ENCODE data around the gene NTMT1. TPM values are rescaled to one million over a fixed set of nuclear protein-coding genes. Genes with fewer than 3 reads are reported as not detected.
A peak's percentile ranks its signal among the peaks of the same experiment; 100 is the strongest.

NTMT1 gene
- total RNA-seq, 1 experiment from 2014 or later: 47.8 TPM

DNA sequence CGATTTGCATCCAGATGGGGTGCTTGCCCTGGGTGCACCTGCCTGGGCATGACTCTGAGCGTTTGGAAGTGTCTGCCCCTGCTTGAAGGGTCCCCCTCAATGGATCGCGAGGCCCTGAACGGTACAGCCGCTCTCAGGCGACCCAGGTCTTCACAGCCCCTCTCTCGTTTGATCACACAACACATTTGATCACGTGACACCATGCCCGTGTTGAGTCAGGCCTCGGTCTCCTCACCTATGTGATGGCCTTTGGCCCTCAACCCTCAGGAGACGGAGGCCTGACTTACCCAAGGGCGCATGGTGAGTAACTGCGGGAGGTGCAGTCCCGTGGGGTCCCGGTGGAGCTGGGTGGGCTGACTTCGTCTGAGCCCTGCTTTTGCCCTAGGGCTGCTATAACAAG lies 18.9 kb downstream of the NTMT1 start:
- Histone ChIP-seq H3K27me3 (peaks cover 7% of the 10 kb centered on the region), H3K27ac (no peak overlapping the region), H3K4me3 (no peak overlapping the region), H3K36me3 (no peaks in the 10 kb centered on the region), H3K9me3 (replicated peaks) (no peaks in the 10 kb centered on the region), H3K4me1 (peaks cover 11% of the 10 kb centered on the region)
- DNase-seq: no peak

GRCh38 chr9:129646252-129646651 lies 20.3 kb downstream of the NTMT1 start:
- H3K9me3 ChIP-seq (replicated peaks): no peaks in the 10 kb centered on the region
- no peak overlapping the region for H3K4me3 ChIP-seq
- H3K27me3 ChIP-seq: peaks cover 15% of the 10 kb centered on the region
- no peak overlapping the region for H3K27ac ChIP-seq
- DNase-seq: no peak
- no peaks in the 10 kb centered on the region for H3K36me3 ChIP-seq
- no peaks in the 10 kb centered on the region for H3K4me1 ChIP-seq

GRCh38 chr9:129646654-129647053 lies 20.7 kb downstream of the NTMT1 start:
- H3K36me3 ChIP-seq: no peaks in the 10 kb centered on the region
- no peak overlapping the region for H3K27ac ChIP-seq
- H3K4me1 ChIP-seq: no peaks in the 10 kb centered on the region
- no peaks in the 10 kb centered on the region for H3K9me3 ChIP-seq (replicated peaks)
- H3K4me3 ChIP-seq: no peak overlapping the region
- peaks cover 19% of the 10 kb centered on the region for H3K27me3 ChIP-seq
- DNase-seq: no peak

GRCh38 chr9:129647635-129648034 lies 21.7 kb downstream of the NTMT1 start:
- Histone ChIP-seq H3K27ac (no peak overlapping the region), H3K9me3 (replicated peaks) (no peaks in the 10 kb centered on the region), H3K36me3 (no peaks in the 10 kb centered on the region), H3K27me3 (peaks cover 23% of the 10 kb centered on the region), H3K4me1 (no peaks in the 10 kb centered on the region), H3K4me3 (no peak overlapping the region)
- DNase-seq: no peak

- no peaks in the 10 kb centered on the region for H3K4me1 ChIP-seq
- H3K27me3 ChIP-seq: peaks cover 23% of the 10 kb centered on the region
- H3K36me3 ChIP-seq: no peaks in the 10 kb centered on the region
- DNase-seq: peak in 1 of 2 experiments; percentile 40
- H3K9me3 ChIP-seq (replicated peaks): no peaks in the 10 kb centered on the region
- no peak overlapping the region for H3K27ac ChIP-seq
- no peak overlapping the region for H3K4me3 ChIP-seq
These were observed 22.3 kb downstream of the NTMT1 start for GRCh38 chr9:129648092-129648763.

- no peaks in the 10 kb centered on the region for H3K36me3 ChIP-seq
- no peak for DNase-seq
- no peaks in the 10 kb centered on the region; the same call in 1 of the 2 replicates for H3K4me1 ChIP-seq
- peaks cover 23% of the 10 kb centered on the region for H3K27me3 ChIP-seq
- H3K27ac ChIP-seq: no peak overlapping the region
- no peak overlapping the region for H3K4me3 ChIP-seq
- no peaks in the 10 kb centered on the region for H3K9me3 ChIP-seq (replicated peaks)
These were observed 22.8 kb downstream of the NTMT1 start for GRCh38 chr9:129648764-129649115.

DNA sequence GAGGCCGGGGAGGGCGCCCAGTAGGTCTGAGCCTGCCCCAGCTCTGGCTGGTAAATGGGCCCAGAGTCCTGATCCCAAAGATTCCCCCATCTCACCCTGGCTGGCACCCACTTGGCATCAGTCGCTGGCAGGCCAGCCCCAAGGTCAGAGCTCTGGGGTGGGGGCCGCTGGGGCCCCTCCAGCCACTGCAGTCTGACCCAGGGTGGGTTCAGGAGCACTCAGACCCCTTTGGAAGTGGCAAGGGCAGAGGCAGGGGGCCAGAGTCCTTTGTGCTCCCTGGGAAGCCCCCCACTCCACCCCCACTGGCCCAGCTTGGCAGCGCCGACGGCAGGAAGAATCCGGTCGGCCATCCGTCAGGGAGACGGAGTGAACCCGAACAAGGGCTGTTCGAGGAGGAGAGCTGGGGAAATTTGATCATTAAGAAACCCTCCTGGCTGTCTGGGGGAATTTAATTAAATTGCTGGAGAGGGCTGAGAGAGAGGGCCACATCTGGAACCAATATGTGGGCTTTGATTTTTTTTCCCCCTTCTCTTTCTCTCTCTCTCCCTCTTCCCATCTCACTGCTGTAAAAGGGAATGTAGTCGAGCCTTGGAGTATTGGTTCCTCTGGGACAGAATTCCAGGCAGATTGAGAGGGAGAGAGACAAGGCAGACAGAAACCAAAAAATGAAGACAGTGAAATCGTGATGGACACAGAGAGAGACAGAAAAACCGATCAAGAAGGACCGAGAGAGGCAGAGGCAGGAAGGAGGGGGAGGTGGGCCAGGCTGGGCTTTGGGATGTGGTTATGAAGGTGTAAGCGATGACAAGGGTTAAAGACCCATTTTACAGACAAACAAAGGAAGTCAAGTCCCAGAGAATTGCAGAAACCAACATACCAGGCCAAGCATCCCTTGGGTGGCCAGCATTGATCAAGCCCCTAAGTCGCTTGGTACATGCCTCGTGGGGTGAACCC lies 24.0 kb downstream of the NTMT1 start:
- Histone ChIP-seq H3K27ac (no peak overlapping the region), H3K9me3 (replicated peaks) (no peaks in the 10 kb centered on the region), H3K4me1 (peaks cover 11% of the 10 kb centered on the region), H3K4me3 (no peak overlapping the region), H3K36me3 (no peaks in the 10 kb centered on the region), H3K27me3 (peaks cover 31% of the 10 kb centered on the region)
- no peak for DNase-seq

DNA sequence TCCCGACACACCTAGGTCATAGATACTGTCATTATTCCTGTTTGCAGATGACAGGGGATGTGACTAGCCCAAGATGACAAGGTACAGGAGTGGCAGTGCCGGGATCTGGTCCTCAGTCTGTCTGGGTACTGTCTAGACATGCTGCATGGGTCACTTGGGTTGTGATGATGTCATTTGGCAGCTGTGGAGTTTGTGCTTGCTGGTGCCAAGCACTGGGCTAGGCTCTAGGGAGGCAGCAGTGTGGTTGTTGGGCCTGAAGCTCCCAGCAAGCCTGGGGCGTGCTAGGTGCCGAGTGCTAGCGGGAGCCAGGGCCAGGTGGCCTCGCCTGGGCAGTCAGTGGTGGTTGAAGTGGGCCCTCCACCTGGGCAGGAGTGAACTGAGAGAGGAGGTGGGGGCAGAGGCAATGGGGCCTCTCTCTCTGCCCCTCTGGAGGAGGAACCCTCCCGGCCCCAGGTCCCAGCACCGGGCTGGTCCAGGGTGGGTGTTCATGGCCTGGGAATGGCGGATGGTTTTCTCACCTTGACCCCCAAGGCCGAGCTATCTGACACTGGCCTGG lies 24.8 kb downstream of the NTMT1 start:
- peaks cover 11% of the 10 kb centered on the region for H3K4me1 ChIP-seq
- no peaks in the 10 kb centered on the region for H3K36me3 ChIP-seq
- DNase-seq: no peak
- H3K9me3 ChIP-seq (replicated peaks): no peaks in the 10 kb centered on the region
- H3K4me3 ChIP-seq: no peak overlapping the region
- H3K27me3 ChIP-seq: peaks cover 39% of the 10 kb centered on the region
- H3K27ac ChIP-seq: no peak overlapping the region

DNA sequence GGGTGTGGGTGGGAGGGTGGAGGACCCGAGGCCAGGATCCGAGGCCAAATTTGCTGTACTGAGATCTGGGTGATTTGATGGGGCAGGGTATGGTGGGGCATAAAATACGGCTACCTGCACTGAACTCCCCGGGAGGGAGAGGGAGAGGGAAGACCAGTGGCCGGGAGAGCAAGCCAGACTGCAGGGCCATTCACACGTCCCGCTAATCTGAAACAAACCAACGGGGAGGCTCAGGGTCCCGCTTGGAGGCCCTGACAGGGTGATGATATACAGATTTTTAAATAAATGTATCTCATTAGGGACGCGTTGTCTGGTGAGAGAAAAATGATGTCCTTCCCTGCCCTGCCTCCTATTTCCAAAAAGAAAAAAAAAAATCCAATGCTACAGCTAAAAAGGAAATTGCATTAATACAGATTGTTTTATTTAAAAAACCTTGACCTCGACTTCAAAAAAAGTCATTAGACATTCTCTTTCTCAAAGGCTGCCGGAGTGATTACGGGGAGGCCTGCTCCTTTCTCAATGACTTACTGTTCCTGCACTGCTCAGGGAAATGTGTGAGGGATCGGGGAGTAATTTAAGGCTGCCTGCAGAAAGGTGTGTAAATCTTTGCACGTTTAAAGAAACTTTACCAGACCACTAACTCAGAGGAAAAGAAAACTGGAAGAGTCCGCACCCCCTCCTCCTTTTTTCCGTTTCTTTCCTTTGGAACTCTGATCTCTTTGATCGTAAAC lies 28.0 kb downstream of the NTMT1 start:
- Histone ChIP-seq H3K36me3 (no peaks in the 10 kb centered on the region), H3K4me3 (peak overlapping the region; percentile 25), H3K4me1 (peaks cover 18% of the 10 kb centered on the region), H3K27ac (no peak overlapping the region), H3K9me3 (replicated peaks) (no peaks in the 10 kb centered on the region), H3K27me3 (peaks cover 55% of the 10 kb centered on the region)
- DNase-seq: peak in 1 of 2 experiments; percentile 36

DNA sequence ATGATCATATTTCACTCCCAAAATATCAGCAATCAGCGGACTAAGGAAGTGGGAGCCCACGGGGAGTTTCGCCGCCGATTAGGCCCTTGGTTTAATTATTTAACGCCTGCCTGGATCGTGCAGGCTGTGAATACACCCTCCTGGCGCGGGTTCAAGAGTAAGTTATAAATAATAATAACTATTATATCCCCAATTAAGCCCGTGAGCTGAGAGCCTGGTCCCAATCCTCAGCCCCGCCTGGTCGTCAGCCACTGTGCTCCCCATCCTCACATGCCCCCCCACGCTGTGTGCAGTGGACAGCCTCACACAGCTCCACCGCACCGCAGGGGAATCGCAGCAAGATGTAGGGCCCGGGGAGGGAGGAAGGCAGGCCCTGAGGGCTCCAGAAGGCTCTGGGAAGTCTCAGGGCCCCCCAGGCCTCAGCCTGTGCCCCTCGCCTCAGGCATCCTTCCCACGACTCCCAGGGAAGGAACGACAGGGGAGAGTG lies 28.6 kb downstream of the NTMT1 start:
- H3K9me3 ChIP-seq (replicated peaks): no peaks in the 10 kb centered on the region
- DNase-seq: peak in 1 of 2 experiments; percentile 34
- peaks cover 18% of the 10 kb centered on the region for H3K4me1 ChIP-seq
- no peak overlapping the region for H3K27ac ChIP-seq
- no peaks in the 10 kb centered on the region for H3K36me3 ChIP-seq
- H3K4me3 ChIP-seq: peak overlapping the region; percentile 25
- H3K27me3 ChIP-seq: peaks cover 57% of the 10 kb centered on the region

- H3K4me3 ChIP-seq: no peak overlapping the region
- DNase-seq: no peak
- H3K27ac ChIP-seq: no peak overlapping the region
- H3K36me3 ChIP-seq: no peaks in the 10 kb centered on the region
- no peaks in the 10 kb centered on the region for H3K9me3 ChIP-seq (replicated peaks)
- H3K4me1 ChIP-seq: peaks cover 18% of the 10 kb centered on the region
- H3K27me3 ChIP-seq: peaks cover 54% of the 10 kb centered on the region
These were observed 29.2 kb downstream of the NTMT1 start for GRCh38 chr9:129655154-129655553.

GRCh38 chr9:129655696-129656095 lies 29.7 kb downstream of the NTMT1 start:
- H3K4me1 ChIP-seq: peaks cover 18% of the 10 kb centered on the region
- no peak overlapping the region for H3K4me3 ChIP-seq
- no peaks in the 10 kb centered on the region for H3K36me3 ChIP-seq
- H3K27me3 ChIP-seq: peaks cover 50% of the 10 kb centered on the region
- no peaks in the 10 kb centered on the region for H3K9me3 ChIP-seq (replicated peaks)
- no peak for DNase-seq
- no peak overlapping the region for H3K27ac ChIP-seq

DNA sequence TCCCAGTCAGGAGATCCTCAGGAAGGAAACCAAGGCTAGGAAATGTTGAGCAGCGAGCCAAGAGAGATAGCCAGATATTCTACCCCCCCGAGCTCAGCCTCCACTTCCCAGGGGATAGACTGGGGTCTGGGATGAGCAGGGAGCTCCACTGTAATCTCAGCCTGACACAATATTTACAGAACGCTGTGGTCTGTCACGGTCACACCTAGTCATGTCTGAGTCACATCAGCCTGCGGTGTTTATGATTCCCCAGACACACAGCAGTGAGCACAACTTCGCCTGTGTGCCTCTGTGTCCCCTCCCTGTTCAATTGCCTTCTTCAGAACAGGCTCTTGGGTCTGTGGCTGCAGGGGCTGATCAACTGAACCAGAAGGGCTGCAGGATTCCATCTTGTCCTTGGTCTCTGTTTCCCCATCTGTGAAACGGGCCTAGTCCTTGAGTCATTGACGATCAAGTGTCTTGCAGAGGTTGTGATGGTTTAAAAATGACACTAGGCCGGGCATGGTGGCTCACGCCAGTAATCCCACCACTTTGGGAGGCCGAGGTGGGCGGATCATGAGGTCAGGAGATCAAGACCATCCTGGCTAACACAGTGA lies 30.9 kb downstream of the NTMT1 start:
- Histone ChIP-seq H3K27ac (no peak overlapping the region), H3K9me3 (replicated peaks) (no peaks in the 10 kb centered on the region)

GRCh38 chr9:129661029-129661428 lies 35.1 kb downstream of the NTMT1 start:
- Histone ChIP-seq H3K27ac (no peak overlapping the region), H3K27me3 (peaks cover 40% of the 10 kb centered on the region), H3K36me3 (no peaks in the 10 kb centered on the region), H3K4me3 (no peak overlapping the region), H3K4me1 (peaks cover 7% of the 10 kb centered on the region), H3K9me3 (replicated peaks) (no peaks in the 10 kb centered on the region)
- no peak for DNase-seq

More for the DNA sequence above, 30.9 kb downstream of the NTMT1 start:
- no peak overlapping the region for H3K4me3 ChIP-seq
- H3K36me3 ChIP-seq: no peaks in the 10 kb centered on the region
- H3K27me3 ChIP-seq: peaks cover 43% of the 10 kb centered on the region
- H3K4me1 ChIP-seq: peaks cover 18% of the 10 kb centered on the region
- peak; percentile 39 to 50 for DNase-seq

Measured in SJCRH30 (cell line).